Gastroesophageal sphincter (tissue), 4 donors: Measurements from ENCODE around the gene DNAJC21. TPM values are rescaled to one million over a fixed set of nuclear protein-coding genes. Genes with fewer than 3 reads are reported as not detected.

ENCODE experiments used
- ATAC-seq: fragments of 150-250 bp; one replicate; pipeline ENCODE4 v1.9.1; 2016; ENCODE audit warnings: mild to moderate bottlenecking, moderate library complexity
- H3K27ac ChIP-seq, 4 donors: fragments of 200-600 bp; sonication (generic) in 3 of 4; 1 replicate in 3 of 4; 2 replicates in 1 of 4; pipeline ENCODE4 v1.5.1; 2016 to 2019
- H3K27me3 ChIP-seq: fragments of 200-600 bp; sonication (generic); one replicate; pipeline ENCODE4 v1.5.1; 2019
- H3K36me3 ChIP-seq, 2 donors: fragments of 200-600 bp; sonication (generic); one replicate each; pipeline ENCODE4 v1.5.1; 2019; ENCODE audit warnings: control low read depth in 1 of 2
- H3K4me1 ChIP-seq, 3 donors: fragments of 200-600 bp; sonication (generic); 1 replicate in 2 of 3; 2 replicates in 1 of 3; pipeline ENCODE4 v1.5.1; 2016 to 2019; ENCODE audit warnings: control low read depth in 2 of 3
- H3K4me3 ChIP-seq, 2 donors: fragments of 200-600 bp; sonication (generic); one replicate each; pipeline ENCODE4 v1.5.1; 2019; ENCODE audit warnings: mild to moderate bottlenecking in 1 of 2, moderate library complexity in 1 of 2
- H3K9me3 ChIP-seq, 3 donors: fragments of 200-600 bp; sonication (generic); one replicate each; pipeline ENCODE4 v1.5.1; 2017 to 2019; ENCODE audit warnings: control low read depth in 2 of 3
- CTCF ChIP-seq, 4 experiments: fragments of 200-600 bp in 2 of 4; fragments of 450-650 bp in 2 of 4; sonication (generic) in 1 of 4; IDR thresholded peaks; one replicate each; pipeline ENCODE4 v1.5.1; 2017 to 2019; ENCODE audit warnings: antibody characterized with exemption in 4 of 4, mild to moderate bottlenecking in 2 of 4, moderate library complexity in 2 of 4
- EP300 ChIP-seq: sonication (generic); formaldehyde crosslinking; IDR thresholded peaks from one replicate; pipeline ENCODE4 v1.6.1; 2017; ENCODE audit warnings: antibody characterized with exemption, mild to moderate bottlenecking
- POLR2A ChIP-seq, 2 donors: fragments of 450-650 bp; IDR thresholded peaks; one replicate each; pipeline ENCODE4 v1.6.1; 2017; ENCODE audit warnings: antibody characterized with exemption in 2 of 2, mild to moderate bottlenecking in 2 of 2, moderate library complexity in 1 of 2
- POLR2AphosphoS5 ChIP-seq: sonication (generic); formaldehyde crosslinking; IDR thresholded peaks from one replicate; pipeline ENCODE4 v1.6.1; 2017; ENCODE audit warnings: antibody characterized with exemption
- WGBS, 2 donors: methylation state at CpG; one replicate each; pipeline ENCODE4 v1.1.5; 2018; ENCODE audit warnings: low coverage in 1 of 2; 5-methylcytosine and 5-hydroxymethylcytosine counted together
- total RNA-seq, 4 donors: library from RNA; depleted of rRNA; stranded (reverse); fragments of >200 nt; gene quantifications; one replicate each; pipeline ENCODE4 v1.1.0, GENCODE V29; 2016

DNAJC21 gene
- total RNA-seq, 4 donors from 2014 or later, result 46.8 to 99.8 (median 70.3) TPM

DNA sequence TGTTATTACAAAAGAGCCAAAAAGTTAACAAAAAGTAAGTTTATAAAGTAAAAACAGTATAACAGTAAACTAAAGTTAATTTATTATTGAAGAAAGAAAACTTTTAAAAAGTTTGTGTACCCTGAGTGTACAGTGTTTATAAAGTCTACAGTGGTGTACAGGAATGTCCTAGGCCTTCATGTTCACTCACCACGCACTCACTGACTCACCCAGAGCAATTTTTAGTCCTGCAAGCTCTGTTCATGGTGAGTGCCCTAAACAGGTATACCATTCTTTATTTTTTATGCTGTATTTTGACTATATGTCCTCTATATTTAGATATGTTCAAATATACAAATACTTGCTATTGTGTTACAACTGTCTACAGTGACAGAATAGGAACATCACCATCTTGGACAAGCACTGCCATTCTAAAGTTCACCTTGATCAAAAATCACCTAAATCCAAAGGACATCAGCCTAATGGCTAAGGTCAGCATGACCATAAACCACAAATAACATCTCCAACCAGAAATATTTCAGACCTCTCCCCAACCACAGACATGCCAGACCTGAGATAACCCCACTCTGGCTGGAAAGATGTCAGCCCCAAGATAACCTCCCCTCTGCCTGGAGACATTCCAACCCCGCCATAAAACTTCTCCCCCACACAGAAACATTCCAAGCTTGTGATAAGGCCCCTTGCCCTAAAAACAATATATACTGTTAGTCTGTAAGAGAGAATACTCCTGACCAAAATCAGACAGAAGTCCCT, 62.3 kb downstream of the DNAJC21 start:
- Histone ChIP-seq H3K36me3 (no peaks in the 10 kb centered on the region), H3K27ac (no peak overlapping the region), H3K4me1 (no peaks in the 10 kb centered on the region), H3K4me3 (no peak overlapping the region), H3K9me3 (peaks cover 0 to 9% (median 0%) of the 10 kb centered on the region in 3 donors), H3K27me3 (peaks cover 11% of the 10 kb centered on the region)
- ATAC-seq, result no peak
- TF ChIP-seq CTCF (IDR thresholded peaks at IDR 0.05) (no peak), POLR2A (IDR thresholded peaks at IDR 0.05) (no peak), POLR2AphosphoS5 (no peak), EP300 (no peak)
- WGBS, 2 donors, result 62 to 93% methylated on average over 2 of the region's 2 CpGs

DNA sequence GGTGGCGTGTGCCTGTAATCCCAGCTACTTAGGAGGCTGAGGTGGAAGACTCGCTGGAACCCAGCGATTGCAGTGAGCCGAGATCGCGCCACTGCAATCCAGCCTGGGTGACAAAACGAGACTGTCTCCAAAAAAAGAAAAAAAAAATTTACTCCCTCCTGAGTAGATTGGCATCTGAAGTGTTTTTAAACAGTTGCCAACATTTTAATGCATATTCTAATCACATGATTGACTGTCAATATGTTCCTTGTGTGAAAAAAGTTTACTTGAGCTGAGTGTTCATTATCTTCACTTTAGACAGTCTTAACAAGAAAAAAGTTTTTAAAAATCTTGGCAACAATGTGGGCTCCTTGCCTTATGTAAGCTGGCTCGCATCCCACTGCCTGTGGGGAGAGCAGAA, 64.6 kb downstream of the DNAJC21 start:
- 62 to 89% methylated on average over 3 to 7 of the region's 8 CpGs for WGBS, 2 donors
- Histone ChIP-seq H3K27ac (no peak overlapping the region), H3K36me3 (no peaks in the 10 kb centered on the region), H3K4me3 (no peak overlapping the region), H3K4me1 (no peaks in the 10 kb centered on the region), H3K27me3 (no peaks in the 10 kb centered on the region), H3K9me3 (no peaks in the 10 kb centered on the region)
- ATAC-seq, result no peak
- TF ChIP-seq CTCF (IDR thresholded peaks at IDR 0.05) (no peak), EP300 (no peak), POLR2A (IDR thresholded peaks at IDR 0.05) (no peak), POLR2AphosphoS5 (no peak)

- ATAC-seq, result no peak
- 89 to 92% methylated on average over 1 to 2 of the region's 2 CpGs for WGBS, 2 donors
- TF ChIP-seq POLR2A (IDR thresholded peaks at IDR 0.05) (no peak), POLR2AphosphoS5 (no peak), EP300 (no peak), CTCF (IDR thresholded peaks at IDR 0.05) (no peak)
- Histone ChIP-seq H3K27ac (no peak overlapping the region), H3K9me3 (no peaks in the 10 kb centered on the region), H3K36me3 (no peaks in the 10 kb centered on the region), H3K4me1 (no peaks in the 10 kb centered on the region), H3K4me3 (no peak overlapping the region), H3K27me3 (no peaks in the 10 kb centered on the region)
Measured at GRCh38 chr5:34996261-34996660, 66.9 kb downstream of the DNAJC21 start.

GRCh38 chr5:34998058-34998789, 68.9 kb downstream of the DNAJC21 start:
- TF ChIP-seq CTCF (IDR thresholded peaks at IDR 0.05) (no peak), POLR2A (IDR thresholded peaks at IDR 0.05) (no peak), EP300 (no peak), POLR2AphosphoS5 (no peak)
- H3K4me1 ChIP-seq, result no peaks in the 10 kb centered on the region
- ATAC-seq, result no peak
- WGBS, 2 donors, result 51 to 83% methylated on average over 3 to 6 of the region's 6 CpGs
- H3K9me3 ChIP-seq, result no peaks in the 10 kb centered on the region
- H3K27ac ChIP-seq, result no peak overlapping the region
- H3K27me3 ChIP-seq, result peaks cover 3% of the 10 kb centered on the region
- no peaks in the 10 kb centered on the region for H3K36me3 ChIP-seq
- H3K4me3 ChIP-seq, result no peak overlapping the region
